ENCODE data around the gene MRRF.
A peak's percentile ranks its signal among the peaks of the same experiment; 100 is the strongest.

Gene MRRF

GRCh38 chr9:122379340-122379739 lies 114.7 kb downstream of the MRRF start:
- Histone ChIP-seq H3K4me2 (ENCODE audit: low read depth, low read length, poor library complexity, severe bottlenecking) (no peak overlapping the region), H3K9ac (ENCODE audit: low read depth, low read length, poor library complexity, severe bottlenecking) (no peak overlapping the region), H3K9me2 (replicated peaks; ENCODE audit: low read depth, low read length) (no peaks in the 10 kb centered on the region), H4K20me1 (ENCODE audit: insufficient read depth, low read length, poor library complexity, severe bottlenecking) (no peaks in the 10 kb centered on the region), H3K4me3 (ENCODE audit: low read length, poor library complexity, severe bottlenecking) (no peak overlapping the region), H3K9me3 (ENCODE audit: insufficient read depth, low read depth, low read length) (peaks cover 8% of the 10 kb centered on the region; the same call in 1 of the 2 replicates), H3F3A (ENCODE audit: low read depth) (no peaks in the 10 kb centered on the region), H2AFZ (ENCODE audit: low read length) (no peak overlapping the region), H3K36me3 (ENCODE audit: insufficient read depth, low read length) (no peaks in the 10 kb centered on the region), H3K4me1 (ENCODE audit: insufficient read depth, low read length, poor library complexity, severe bottlenecking) (no peaks in the 10 kb centered on the region), H3K27me3 (ENCODE audit: insufficient read depth, low read length, poor library complexity, severe bottlenecking) (no peaks in the 10 kb centered on the region), H3K79me2 (ENCODE audit: insufficient read depth, low read length) (no peaks in the 10 kb centered on the region)
- TF ChIP-seq CTCF (conservative IDR thresholded peaks at IDR 0.05; ENCODE audit: low read length), result peak; percentile 77
- TF ChIP-seq EZH2phosphoT487 (IDR thresholded peaks at IDR 0.05; ENCODE audit: borderline replicate concordance), result no peak

GRCh38 chr9:122380293-122380692 lies 115.6 kb downstream of the MRRF start:
- Histone ChIP-seq H3K9ac (ENCODE audit: low read depth, low read length, poor library complexity, severe bottlenecking) (no peak overlapping the region), H3K27me3 (ENCODE audit: insufficient read depth, low read length, poor library complexity, severe bottlenecking) (no peaks in the 10 kb centered on the region), H3K9me3 (ENCODE audit: insufficient read depth, low read depth, low read length) (peaks cover 8% of the 10 kb centered on the region; the same call in 1 of the 2 replicates), H3K4me2 (ENCODE audit: low read depth, low read length, poor library complexity, severe bottlenecking) (no peak overlapping the region), H3K4me3 (ENCODE audit: low read length, poor library complexity, severe bottlenecking) (no peak overlapping the region), H4K20me1 (ENCODE audit: insufficient read depth, low read length, poor library complexity, severe bottlenecking) (no peaks in the 10 kb centered on the region), H3F3A (ENCODE audit: low read depth) (no peaks in the 10 kb centered on the region), H3K36me3 (ENCODE audit: insufficient read depth, low read length) (no peaks in the 10 kb centered on the region), H2AFZ (ENCODE audit: low read length) (no peak overlapping the region), H3K9me2 (replicated peaks; ENCODE audit: low read depth, low read length) (no peaks in the 10 kb centered on the region), H3K4me1 (ENCODE audit: insufficient read depth, low read length, poor library complexity, severe bottlenecking) (no peaks in the 10 kb centered on the region), H3K79me2 (ENCODE audit: insufficient read depth, low read length) (no peaks in the 10 kb centered on the region)
- no peak for TF ChIP-seq EZH2phosphoT487 (IDR thresholded peaks at IDR 0.05; ENCODE audit: borderline replicate concordance)
